ENCODE results near the gene STON1.
A peak's percentile ranks its signal among the peaks of the same experiment; 100 is the strongest.
"Not testable (repeated sequence)": the region's sequence is repeated elsewhere in the genome, so short reads cannot be mapped to it uniquely, and the experiment has no call there.

STON1 gene

DNA sequence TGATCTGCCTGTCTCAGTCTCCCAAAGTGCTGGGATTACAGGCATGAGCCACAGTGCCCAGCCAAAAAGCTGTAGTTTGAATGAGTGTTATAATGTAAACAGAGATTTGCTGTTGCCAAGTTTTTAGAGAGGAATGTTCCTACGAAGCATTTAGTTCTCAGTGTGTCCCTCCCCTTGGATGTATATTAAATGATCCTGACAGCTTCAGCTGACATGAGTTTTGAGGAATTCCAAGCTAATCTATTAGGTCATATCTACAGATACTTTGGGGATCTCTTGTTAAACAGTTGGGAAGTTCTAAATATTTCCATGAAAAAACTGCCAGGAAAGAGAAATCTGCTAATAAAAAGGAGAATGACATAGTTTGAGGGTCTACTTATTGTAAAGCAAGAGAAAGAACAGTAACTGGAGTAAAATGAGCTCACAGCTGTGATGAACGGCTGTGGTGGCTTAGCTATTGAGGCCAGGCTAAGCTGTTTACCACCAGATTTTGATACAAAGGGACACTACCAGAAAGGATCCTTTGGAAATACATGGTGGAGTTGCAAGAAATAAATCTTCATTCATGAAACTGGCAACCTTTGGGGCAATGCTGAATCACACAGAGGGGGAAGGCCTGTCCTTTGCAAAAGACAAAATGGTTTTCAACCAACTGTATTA is 2.6 kb upstream of the STON1 start:
- no peak for DNase-seq (ENCODE audit: low read depth, low spot score)

GRCh38 chr2:48528431-48528830 is 1.5 kb upstream of the STON1 start:
- no peak for DNase-seq (ENCODE audit: low read depth, low spot score)

DNA sequence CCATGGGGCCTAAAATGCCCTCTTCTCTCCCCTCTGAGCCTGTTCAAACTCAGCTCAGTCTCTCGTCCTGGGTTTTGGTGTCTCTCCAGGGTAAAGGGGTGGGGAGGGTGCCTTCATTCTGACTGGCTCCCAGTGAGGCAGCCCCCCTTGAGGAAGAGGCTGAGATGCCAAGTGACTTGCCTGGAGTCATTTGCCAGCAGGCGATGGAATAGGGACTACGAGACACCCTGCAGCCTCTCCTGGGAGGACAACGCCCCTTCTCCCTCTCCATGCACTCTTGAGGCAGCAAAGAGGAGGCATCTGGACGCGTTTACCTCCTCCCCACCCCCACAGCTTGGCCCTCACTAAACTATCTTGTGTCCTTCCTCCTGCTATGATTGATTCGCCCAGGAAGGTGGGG is 760 bp upstream of the STON1 start:
- DNase-seq (ENCODE audit: low read depth, low spot score) = peak; percentile 54

DNA sequence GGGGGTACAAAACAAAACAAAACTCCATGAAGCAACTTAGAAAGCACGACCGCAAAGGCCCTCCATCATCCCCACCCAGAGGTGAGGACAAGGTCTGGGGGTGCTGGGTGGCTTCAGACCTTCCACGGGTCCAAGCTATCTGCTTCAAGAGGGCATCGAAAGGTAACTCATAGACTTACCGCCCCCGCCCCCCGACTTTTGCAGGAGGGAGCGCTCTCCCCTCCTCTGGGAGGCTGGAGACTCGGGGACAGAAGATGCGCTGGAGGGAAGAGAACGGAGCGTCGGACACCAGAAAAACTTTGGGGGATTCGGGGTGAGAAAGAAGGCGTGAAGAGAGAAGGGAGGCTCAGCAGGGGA is 300 bp upstream of the STON1 start:
- DNase-seq (ENCODE audit: low read depth, low spot score) = no peak

- DNase-seq (ENCODE audit: low read depth, low spot score) = peak; percentile 83
Measured at GRCh38 chr2:48531141-48531648, 1.2 kb downstream of the STON1 start.

DNA sequence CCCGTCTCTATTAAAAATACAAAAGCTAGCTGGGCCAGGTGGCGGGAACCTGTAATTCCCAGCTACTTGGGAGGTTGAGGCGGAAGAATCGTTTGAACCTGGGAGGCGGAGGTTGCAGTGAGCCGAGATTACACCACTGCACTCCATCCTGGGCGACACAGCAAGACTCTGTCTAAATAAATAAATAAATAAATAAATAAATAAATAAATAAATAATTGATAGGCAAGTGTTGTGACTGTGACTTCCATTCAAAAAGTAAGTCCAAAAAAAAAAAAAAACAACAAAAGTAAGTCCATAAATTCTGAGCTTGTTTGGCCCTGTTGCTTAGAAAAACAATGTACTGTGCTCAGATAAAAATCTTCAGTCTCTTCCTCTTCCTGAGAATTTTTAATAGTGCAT is 2.2 kb downstream of the STON1 start:
- DNase-seq (ENCODE audit: low read depth, low spot score) = no peak

DNA sequence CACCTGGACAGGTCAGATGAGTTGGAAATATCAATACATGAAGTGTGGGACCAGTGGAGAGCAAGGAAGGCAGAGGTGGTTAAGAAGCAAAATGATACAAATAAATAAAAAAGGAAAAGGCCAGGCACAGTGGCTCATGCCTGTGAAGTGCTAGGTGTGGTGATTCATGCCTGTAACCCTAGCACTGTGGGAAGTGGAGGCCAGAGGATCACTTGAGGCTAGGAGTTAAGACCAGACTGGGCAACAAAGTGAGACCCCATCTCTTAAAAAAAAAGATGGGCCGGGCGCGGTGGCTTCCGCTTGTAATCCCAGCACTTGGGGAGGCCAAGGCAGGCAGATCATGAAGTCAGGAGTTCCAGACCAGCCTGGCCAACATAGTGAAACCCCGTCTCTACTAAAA is 2.9 kb downstream of the STON1 start:
- no peak for DNase-seq (ENCODE audit: low read depth, low spot score)

- no peak for DNase-seq (ENCODE audit: low read depth, low spot score)
Measured at GRCh38 chr2:48534781-48535180, 4.8 kb downstream of the STON1 start.

DNA sequence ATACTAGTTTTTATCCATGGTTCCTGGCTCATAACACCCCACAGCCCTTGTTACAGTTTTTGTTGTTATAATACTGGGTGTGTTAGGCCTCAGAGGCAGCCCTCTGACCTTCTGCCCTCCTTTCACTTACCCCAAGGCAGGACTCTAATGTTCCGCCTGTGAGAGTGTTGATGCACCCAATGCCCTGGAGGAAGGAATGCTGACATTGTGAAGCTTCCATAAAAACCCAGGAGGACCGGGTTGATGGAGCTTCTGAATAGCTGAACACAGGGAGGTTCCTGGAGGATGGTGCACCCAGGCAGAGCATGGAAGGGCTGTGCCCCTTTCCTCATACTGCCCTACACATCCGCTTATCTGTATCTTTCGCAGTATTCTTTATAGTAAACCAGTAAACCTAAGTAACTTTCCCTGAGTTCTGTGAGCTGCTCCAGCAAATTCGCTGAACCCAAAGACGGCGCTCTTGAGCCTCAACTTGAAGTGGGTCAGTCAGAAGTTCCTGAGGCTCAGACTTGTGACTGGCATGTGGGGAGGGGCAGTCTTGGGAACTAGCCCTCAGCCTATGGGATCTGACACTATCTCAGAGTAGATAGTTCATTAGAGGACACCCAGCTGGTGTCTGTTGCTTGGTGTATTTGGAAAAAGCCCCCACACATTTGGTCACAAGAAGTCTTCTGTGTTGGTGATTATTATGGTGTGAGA is 10.4 kb downstream of the STON1 start:
- peak; percentile 84 for DNase-seq (ENCODE audit: low read depth, low spot score)

- no peak for DNase-seq (ENCODE audit: low read depth, low spot score)
Measured at GRCh38 chr2:48541666-48542389, 11.9 kb downstream of the STON1 start.

DNA sequence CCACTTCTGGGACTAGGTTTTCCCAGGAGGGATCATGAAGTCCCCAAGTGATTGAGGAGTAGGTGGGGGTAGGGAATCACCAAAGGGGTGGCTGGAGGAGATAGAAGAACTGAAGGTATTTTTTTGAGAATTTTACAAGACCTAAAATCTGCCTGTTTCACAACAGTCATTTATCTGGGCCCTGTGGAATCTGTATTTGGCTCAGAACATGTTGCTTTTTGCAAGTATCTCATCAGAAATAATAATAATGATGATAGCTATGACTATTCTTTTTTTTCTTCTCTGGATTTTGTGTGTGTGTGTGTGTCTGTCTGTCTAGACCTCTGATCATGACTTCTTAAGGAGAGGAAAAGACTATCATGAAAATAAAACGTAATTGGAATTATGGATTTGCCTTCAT is 13.9 kb downstream of the STON1 start:
- no peak for DNase-seq (ENCODE audit: low read depth, low spot score)

GRCh38 chr2:48545244-48545643 is 15.3 kb downstream of the STON1 start:
- peak; percentile 44 for DNase-seq (ENCODE audit: low read depth, low spot score)

- no peak for DNase-seq (ENCODE audit: low read depth, low spot score)
Measured at GRCh38 chr2:48548840-48549239, 18.9 kb downstream of the STON1 start.

DNA sequence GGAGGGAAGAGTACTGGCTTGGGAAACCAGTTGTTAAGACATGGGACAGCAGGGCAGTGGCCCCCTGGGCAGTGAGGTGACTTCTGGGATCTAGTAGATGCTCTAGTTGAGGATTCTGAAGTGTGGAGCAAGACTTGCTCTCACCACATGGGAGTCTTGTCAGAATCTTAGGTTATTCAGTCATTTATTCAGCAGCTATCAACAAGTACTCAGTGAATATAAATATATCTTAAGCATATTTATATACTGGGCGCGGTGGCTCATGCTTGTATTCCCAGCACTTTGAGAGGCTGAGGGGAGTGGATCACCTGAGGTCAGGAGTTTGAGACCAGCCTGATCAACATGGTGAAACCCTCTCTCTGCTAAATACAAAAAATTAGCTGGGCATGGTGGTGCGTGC is 20.0 kb downstream of the STON1 start:
- DNase-seq (ENCODE audit: low read depth, low spot score) = no peak

GRCh38 chr2:48551548-48551947 is 21.6 kb downstream of the STON1 start:
- DNase-seq (ENCODE audit: low read depth, low spot score) = no peak

GRCh38 chr2:48555071-48555470 is 25.1 kb downstream of the STON1 start:
- DNase-seq (ENCODE audit: low read depth, low spot score) = not testable (repeated sequence)

DNA sequence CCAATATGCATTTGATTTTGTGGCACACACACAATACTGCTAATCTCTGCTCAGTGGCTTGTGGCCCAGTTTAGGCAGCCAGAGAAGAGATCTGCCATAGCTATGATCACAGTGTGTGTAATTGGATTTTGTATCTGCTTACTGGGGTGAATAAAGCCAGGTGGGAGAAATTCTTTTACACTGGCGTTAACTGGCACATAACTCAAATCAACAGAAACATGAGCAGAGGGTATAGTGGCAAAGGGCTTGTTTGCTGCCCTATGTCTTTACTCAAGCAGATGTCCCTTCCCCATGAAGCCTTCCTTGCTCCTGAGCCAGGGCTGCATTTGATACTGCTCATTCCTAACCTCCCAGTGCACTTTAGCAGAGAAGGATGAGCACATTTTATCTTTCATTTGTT is 28.5 kb downstream of the STON1 start:
- no peak for DNase-seq (ENCODE audit: low read depth, low spot score)

- DNase-seq (ENCODE audit: low read depth, low spot score) = peak; percentile 93
Measured at GRCh38 chr2:48560546-48561209, 30.7 kb downstream of the STON1 start.

DNA sequence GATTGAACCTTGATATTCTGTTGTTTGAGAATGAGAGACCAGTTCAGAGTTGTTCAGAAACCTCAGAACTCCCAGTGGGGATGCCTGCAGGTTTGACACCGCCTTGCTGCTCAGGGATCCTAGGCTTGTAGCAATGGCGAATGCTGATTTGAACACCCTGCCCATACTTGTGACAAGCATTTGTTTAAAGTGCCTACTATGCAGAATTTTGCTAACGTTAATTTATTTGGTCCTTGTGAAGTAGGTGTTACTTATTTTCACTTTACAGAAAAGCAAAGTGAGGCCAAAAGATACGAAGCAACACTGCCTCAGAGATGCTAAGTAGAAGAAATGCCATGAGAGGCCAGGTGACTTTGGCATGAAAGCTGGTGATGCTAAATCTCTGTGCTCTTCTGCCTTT is 32.3 kb downstream of the STON1 start:
- DNase-seq (ENCODE audit: low read depth, low spot score) = no peak

- peak; percentile 51 for DNase-seq (ENCODE audit: low read depth, low spot score)
Measured at GRCh38 chr2:48566592-48567310, 36.8 kb downstream of the STON1 start.

- DNase-seq (ENCODE audit: low read depth, low spot score) = no peak
Measured at GRCh38 chr2:48567671-48568070, 37.7 kb downstream of the STON1 start.

DNA sequence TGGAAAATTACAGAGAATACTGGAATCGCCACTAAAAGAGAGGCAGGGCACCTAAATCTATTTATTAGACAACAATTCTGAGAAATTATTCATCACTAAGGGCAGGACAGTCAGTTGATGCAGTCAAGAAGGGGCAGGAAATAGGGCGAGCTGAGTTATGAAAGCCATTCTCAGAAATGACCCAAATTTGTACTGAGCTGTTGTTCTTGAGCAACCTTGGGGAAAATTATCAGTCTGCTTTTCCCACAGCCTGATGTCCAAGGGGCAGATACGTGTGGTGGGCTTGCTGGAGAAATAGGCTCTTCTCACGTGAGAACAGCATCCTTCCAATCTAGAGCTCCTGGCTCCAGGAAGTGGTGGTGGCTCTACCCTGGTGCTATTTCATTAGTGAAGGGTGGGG is 38.6 kb downstream of the STON1 start:
- DNase-seq (ENCODE audit: low read depth, low spot score) = no peak

All from ELF-1 (cell line).